Caki2 (cell line): ENCODE results near the gene SLC24A3. TPM values are rescaled to one million over a fixed set of nuclear protein-coding genes. Genes with fewer than 3 reads are reported as not detected.

Experiments used
- DNase-seq: peaks from one replicate; pipeline ENCODE4 v3.0.0-alpha.2; 2015; ENCODE audit warnings: low read depth
- in situ Hi-C: cut with HindIII; loops from 2 replicates; pipeline ENCODE4 v1.10.0; 2016; ENCODE audit warnings: low sequenced_read_pairs, low pct_unique_long_range_greater_than_20kb, mixed read lengths
- total RNA-seq: library from RNA; depleted of rRNA; stranded (reverse); fragments of >200 nt; shearing (Covaris generic); gene quantifications from 2 replicates; pipeline ENCODE4 v1.2.3, GENCODE V29; 2014; ENCODE audit warnings: low replicate concordance

SLC24A3 gene
- total RNA-seq, 1 experiment from 2014 or later = not detected

- in situ Hi-C loops = no loop called here
- no peak for DNase-seq
Measured at GRCh38 chr20:19260412-19261090, 48.1 kb downstream of the SLC24A3 start.

GRCh38 chr20:19264191-19264590 is 51.7 kb downstream of the SLC24A3 start:
- no peak for DNase-seq
- in situ Hi-C loops = no loop called here

GRCh38 chr20:19265646-19266374 is 53.4 kb downstream of the SLC24A3 start:
- DNase-seq = no peak
- in situ Hi-C loops = no loop called here

GRCh38 chr20:19268426-19268825 is 56.0 kb downstream of the SLC24A3 start:
- no peak for DNase-seq
- in situ Hi-C loops = no loop called here

GRCh38 chr20:19269737-19270340 is 57.4 kb downstream of the SLC24A3 start:
- DNase-seq = no peak
- in situ Hi-C loops = no loop called here

GRCh38 chr20:19271879-19272651 is 59.6 kb downstream of the SLC24A3 start:
- in situ Hi-C loops = no loop called here
- DNase-seq = no peak

GRCh38 chr20:19272976-19273654 is 60.7 kb downstream of the SLC24A3 start:
- in situ Hi-C loops = no loop called here
- no peak for DNase-seq

- no peak for DNase-seq
- in situ Hi-C loops = no loop called here
Measured at GRCh38 chr20:19274001-19274400, 61.6 kb downstream of the SLC24A3 start.

GRCh38 chr20:19274412-19275015 is 62.1 kb downstream of the SLC24A3 start:
- in situ Hi-C loops = no loop called here
- DNase-seq = no peak

GRCh38 chr20:19275038-19275629 is 62.7 kb downstream of the SLC24A3 start:
- in situ Hi-C loops = no loop called here
- DNase-seq = no peak

GRCh38 chr20:19275630-19276071 is 63.2 kb downstream of the SLC24A3 start:
- in situ Hi-C loops = no loop called here
- no peak for DNase-seq

GRCh38 chr20:19277381-19277780 is 64.9 kb downstream of the SLC24A3 start:
- in situ Hi-C loops = no loop called here
- no peak for DNase-seq

- in situ Hi-C loops = no loop called here
- DNase-seq = no peak
Measured at GRCh38 chr20:19283490-19284025, 71.1 kb downstream of the SLC24A3 start.

GRCh38 chr20:19284400-19285178 is 72.1 kb downstream of the SLC24A3 start:
- in situ Hi-C loops = no loop called here
- DNase-seq = no peak

GRCh38 chr20:19285436-19285835 is 73.0 kb downstream of the SLC24A3 start:
- in situ Hi-C loops = no loop called here
- DNase-seq = no peak

GRCh38 chr20:19288061-19288460 is 75.6 kb downstream of the SLC24A3 start:
- no peak for DNase-seq
- in situ Hi-C loops = no loop called here

- no peak for DNase-seq
- in situ Hi-C loops = no loop called here
Measured at GRCh38 chr20:19288636-19289035, 76.2 kb downstream of the SLC24A3 start.
